GM23248 (cell line): ENCODE results near the gene DNAJB2.

ENCODE experiments used
- EZH2 ChIP-seq: fragments of 200-600 bp; sonication (generic); IDR thresholded peaks from 2 replicates; pipeline ENCODE4 v1.6.1; 2018; ENCODE audit warnings: antibody characterized with exemption, mild to moderate bottlenecking; ENCODE audit not compliant: insufficient read depth, poor library complexity, severe bottlenecking
- EZH2phosphoT487 ChIP-seq: fragments of 200-600 bp; sonication (generic); IDR thresholded peaks from 2 replicates; pipeline ENCODE4 v1.6.1; 2018; ENCODE audit warnings: antibody characterized with exemption, moderate library complexity, mild to moderate bottlenecking, low read depth; ENCODE audit not compliant: insufficient read depth

DNA sequence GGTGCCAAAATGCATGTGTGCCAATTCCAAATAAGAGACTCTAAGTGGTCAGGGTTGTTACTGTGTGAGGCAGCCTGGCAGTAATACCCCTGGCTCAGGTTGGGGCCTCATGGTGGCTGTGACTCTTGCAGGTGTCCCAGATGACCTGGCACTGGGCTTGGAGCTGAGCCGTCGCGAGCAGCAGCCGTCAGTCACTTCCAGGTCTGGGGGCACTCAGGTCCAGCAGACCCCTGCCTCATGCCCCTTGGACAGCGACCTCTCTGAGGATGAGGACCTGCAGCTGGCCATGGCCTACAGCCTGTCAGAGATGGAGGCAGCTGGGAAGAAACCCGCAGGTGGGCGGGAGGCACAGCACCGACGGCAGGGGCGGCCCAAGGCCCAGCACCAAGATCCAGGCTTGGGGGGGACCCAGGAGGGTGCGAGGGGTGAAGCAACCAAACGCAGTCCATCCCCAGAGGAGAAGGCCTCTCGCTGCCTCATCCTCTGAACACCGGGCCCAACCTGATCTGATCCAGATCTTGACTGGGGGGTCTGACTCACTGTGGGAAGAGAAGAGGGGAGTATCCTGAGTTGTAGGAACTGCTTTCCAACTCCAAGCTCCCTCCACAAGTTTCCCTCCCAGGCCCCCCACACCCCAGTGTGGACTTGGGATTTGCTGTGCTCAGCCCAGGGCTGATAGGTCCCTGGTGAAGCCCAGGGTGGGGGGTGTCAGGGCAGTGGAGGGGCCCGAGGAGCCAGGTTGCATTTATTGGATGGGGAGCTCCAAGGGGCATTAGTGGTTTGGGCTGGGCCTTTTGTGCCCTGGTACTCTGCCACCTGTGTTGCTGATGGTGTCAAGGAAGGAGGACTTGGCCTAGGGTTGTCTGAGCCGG is 5.6 kb downstream of the DNAJB2 start:
- TF ChIP-seq EZH2 (no peak), EZH2phosphoT487 (no peak)
